ENCODE data around the gene INCA1.
"Not testable (repeated sequence)": the region's sequence is repeated elsewhere in the genome, so short reads cannot be mapped to it uniquely, and the experiment has no call there.

Gene INCA1

GRCh38 chr17:4997302-4998026 is at the start of gene INCA1, which contains the start of gene KIF1C:
TSS of gene INCA1 (minus strand) at chr17:4997522. CDS start at chr17:4994437, 3,085 bp downstream.
TSS of gene KIF1C (plus strand) at chr17:4997950. CDS start at chr17:5000247, 2,297 bp downstream.
- no peak for DNase-seq (ENCODE audit: low read depth)

GRCh38 chr17:5045496-5045895 is 48.2 kb upstream of the INCA1 start:
- no peak for DNase-seq (ENCODE audit: low read depth)

- DNase-seq (ENCODE audit: low read depth): no peak
Measured at GRCh38 chr17:5044630-5045029, 47.3 kb upstream of the INCA1 start.

- DNase-seq (ENCODE audit: low read depth): no peak
Measured at GRCh38 chr17:5043524-5043923, 46.2 kb upstream of the INCA1 start.

- no peak for DNase-seq (ENCODE audit: low read depth)
Measured at GRCh38 chr17:5042157-5043022, 45.1 kb upstream of the INCA1 start.

- no peak for DNase-seq (ENCODE audit: low read depth)
Measured at GRCh38 chr17:5035315-5035714, 38.0 kb upstream of the INCA1 start, which contains the start of gene SLC52A1. TSS of gene SLC52A1 (minus strand) at chr17:5035426. CDS start at chr17:5034606, 820 bp downstream.

- no peak for DNase-seq (ENCODE audit: low read depth)
Measured at GRCh38 chr17:5034651-5035050, 37.3 kb upstream of the INCA1 start.

GRCh38 chr17:5034063-5034462 is 36.7 kb upstream of the INCA1 start:
- no peak for DNase-seq (ENCODE audit: low read depth)

GRCh38 chr17:5033352-5034015 is 36.2 kb upstream of the INCA1 start:
- DNase-seq (ENCODE audit: low read depth): no peak

- no peak for DNase-seq (ENCODE audit: low read depth)
Measured at GRCh38 chr17:5032865-5033264, 35.5 kb upstream of the INCA1 start.

- peak; percentile 38 for DNase-seq (ENCODE audit: low read depth)
Measured at GRCh38 chr17:5031365-5032082, 34.2 kb upstream of the INCA1 start.

GRCh38 chr17:5030168-5030567 is 32.8 kb upstream of the INCA1 start:
- not testable (repeated sequence) for DNase-seq (ENCODE audit: low read depth)

- no peak for DNase-seq (ENCODE audit: low read depth)
Measured at GRCh38 chr17:5027916-5028315, 30.6 kb upstream of the INCA1 start.

- DNase-seq (ENCODE audit: low read depth): no peak
Measured at GRCh38 chr17:5027299-5027698, 30.0 kb upstream of the INCA1 start.

GRCh38 chr17:5024604-5025003 is 27.3 kb upstream of the INCA1 start:
- DNase-seq (ENCODE audit: low read depth): no peak

GRCh38 chr17:5023588-5024147 is 26.3 kb upstream of the INCA1 start:
- no peak for DNase-seq (ENCODE audit: low read depth)

GRCh38 chr17:5022171-5022711 is 24.9 kb upstream of the INCA1 start:
- no peak for DNase-seq (ENCODE audit: low read depth)

GRCh38 chr17:5020502-5021023 is 23.2 kb upstream of the INCA1 start:
- DNase-seq (ENCODE audit: low read depth): no peak

GRCh38 chr17:5019475-5019956 is 22.2 kb upstream of the INCA1 start:
- DNase-seq (ENCODE audit: low read depth): no peak

GRCh38 chr17:5014357-5014756 is 17.0 kb upstream of the INCA1 start:
- no peak for DNase-seq (ENCODE audit: low read depth)

- peak; percentile 17 for DNase-seq (ENCODE audit: low read depth)
Measured at GRCh38 chr17:5011928-5012327, 14.6 kb upstream of the INCA1 start.
